ENCODE data around the gene ENTPD2. TPM values are rescaled to one million over a fixed set of nuclear protein-coding genes. Genes with fewer than 3 reads are reported as not detected.
A peak's percentile ranks its signal among the peaks of the same experiment; 100 is the strongest.

Gene ENTPD2
- total and polyA plus RNA-seq, 4 donors = 0.09 to 0.40 (median 0.21) TPM

- peak overlapping the region in 1 of 2 donors; percentile 10 for H3K9ac ChIP-seq (ENCODE audit: low read depth in 1 of 2, low read length in 2 of 2)
- no peak for DNase-seq (ENCODE audit: low spot score)
- peaks cover 39 to 71% (median 54%) of the 10 kb centered on the region in 4 donors for H3K4me1 ChIP-seq (ENCODE audit: control insufficient read depth in 4 of 4, insufficient read depth in 4 of 4, low read length in 3 of 4)
- no peaks in the 10 kb centered on the region for H3K27me3 ChIP-seq (ENCODE audit: control insufficient read depth in 4 of 4, insufficient read depth in 4 of 4, low read length in 3 of 4)
- H3K36me3 ChIP-seq (ENCODE audit: control insufficient read depth in 4 of 4, insufficient read depth in 3 of 4, low read depth in 1 of 4, low read length in 3 of 4) = no peaks in the 10 kb centered on the region
- TF ChIP-seq RXRA (IDR thresholded peaks at IDR 0.05) (peak in 1 of 2 donors; percentile 4), YY1 (IDR thresholded peaks at IDR 0.05) (peak; percentile 25), NR2F2 (IDR thresholded peaks at IDR 0.05) (no peak)
- WGBS = 36% methylated on average over 4 of the region's 4 CpGs
- H3K27ac ChIP-seq (ENCODE audit: low read depth in 1 of 2, low read length in 2 of 2) = peak overlapping the region; percentile 43 to 71
- H3K4me3 ChIP-seq (ENCODE audit: low read depth in 1 of 3, low read length in 3 of 3) = peak overlapping the region in 2 of 3 donors; percentile 58 to 72
- H3K9me3 ChIP-seq (ENCODE audit: control insufficient read depth in 4 of 4, low read length in 3 of 4) = no peaks in the 10 kb centered on the region
Observed at GRCh38 chr9:137026828-137027227, 27.0 kb downstream of the ENTPD2 start.

- H3K4me1 ChIP-seq (ENCODE audit: control insufficient read depth in 4 of 4, insufficient read depth in 4 of 4, low read length in 3 of 4) = peaks cover 39 to 71% (median 54%) of the 10 kb centered on the region in 4 donors
- DNase-seq (ENCODE audit: low spot score) = no peak
- H3K27me3 ChIP-seq (ENCODE audit: control insufficient read depth in 4 of 4, insufficient read depth in 4 of 4, low read length in 3 of 4) = no peaks in the 10 kb centered on the region
- H3K36me3 ChIP-seq (ENCODE audit: control insufficient read depth in 4 of 4, insufficient read depth in 3 of 4, low read depth in 1 of 4, low read length in 3 of 4) = no peaks in the 10 kb centered on the region
- no peaks in the 10 kb centered on the region for H3K9me3 ChIP-seq (ENCODE audit: control insufficient read depth in 4 of 4, low read length in 3 of 4)
- WGBS = 91% methylated on average over 2 of the region's 2 CpGs
- H3K27ac ChIP-seq (ENCODE audit: low read depth in 1 of 2, low read length in 2 of 2) = no peak overlapping the region
- no peak overlapping the region for H3K9ac ChIP-seq (ENCODE audit: low read depth in 1 of 2, low read length in 2 of 2)
- H3K4me3 ChIP-seq (ENCODE audit: low read depth in 1 of 3, low read length in 3 of 3) = no peak overlapping the region
- TF ChIP-seq REST (IDR thresholded peaks at IDR 0.05) = no peak
- TF ChIP-seq YY1 (IDR thresholded peaks at IDR 0.05) = no peak
- TF ChIP-seq ATF3 (IDR thresholded peaks at IDR 0.05) = no peak
- no peak for TF ChIP-seq HNF4A (conservative IDR thresholded peaks at IDR 0.05)
- TF ChIP-seq ZBTB33 (IDR thresholded peaks at IDR 0.05) = no peak
- TF ChIP-seq NR2F2 (IDR thresholded peaks at IDR 0.05) = no peak
- no peak for TF ChIP-seq RXRA (IDR thresholded peaks at IDR 0.05)
- no peak for TF ChIP-seq GABPA (IDR thresholded peaks at IDR 0.05 in 1 of 2, conservative IDR thresholded peaks at IDR 0.05 in 1 of 2)
- no peak for TF ChIP-seq SP1 (IDR thresholded peaks at IDR 0.05)
- TF ChIP-seq JUND (IDR thresholded peaks at IDR 0.05) = no peak
- no peak for TF ChIP-seq FOXA1 (IDR thresholded peaks at IDR 0.05)
- no peak for TF ChIP-seq MAX (IDR thresholded peaks at IDR 0.05)
- TF ChIP-seq RAD21 (IDR thresholded peaks at IDR 0.05) = no peak
Observed at GRCh38 chr9:137026384-137026783, 27.5 kb downstream of the ENTPD2 start.
